GM12873 (cell line): ENCODE measurements around the gene SMIM21.

Source experiments
- CTCF ChIP-seq: IDR thresholded peaks from 2 replicates; pipeline ENCODE4 v1.5.1; 2012; ENCODE audit warnings: low read depth, mild to moderate bottlenecking, moderate library complexity, low read length, control low read depth; ENCODE audit not compliant: insufficient read depth; ENCODE audit errors: missing control alignments

SMIM21 gene

GRCh38 chr18:75454022-75454795 is 26.7 kb upstream of the SMIM21 start:
- no peak for TF ChIP-seq CTCF

- no peak for TF ChIP-seq CTCF
Observed at GRCh38 chr18:75450906-75451305, 23.4 kb upstream of the SMIM21 start.

- TF ChIP-seq CTCF: no peak
Observed at GRCh38 chr18:75441896-75442295, 14.4 kb upstream of the SMIM21 start.

- no peak for TF ChIP-seq CTCF
Observed at GRCh38 chr18:75439348-75439747, 11.8 kb upstream of the SMIM21 start.

- no peak for TF ChIP-seq CTCF
Observed at GRCh38 chr18:75438891-75439290, 11.4 kb upstream of the SMIM21 start.

GRCh38 chr18:75437979-75438378 is 10.5 kb upstream of the SMIM21 start:
- no peak for TF ChIP-seq CTCF

GRCh38 chr18:75433098-75433497 is 5.6 kb upstream of the SMIM21 start:
- no peak for TF ChIP-seq CTCF
